Osteoblast (primary cell): ENCODE data around the gene RET. TPM values are rescaled to one million over a fixed set of nuclear protein-coding genes. Genes with fewer than 3 reads are reported as not detected.

Source experiments
- DNase-seq: peaks from one replicate; pipeline ENCODE4 v3.0.0; 2011; ENCODE audit warnings: low spot score, mixed read lengths; ENCODE audit not compliant: insufficient read length; ENCODE audit errors: missing footprints
- H2AFZ ChIP-seq: 2 replicates; pipeline ENCODE4 v1.6.0; 2011; ENCODE audit warnings: mild to moderate bottlenecking, low read length
- H3K27ac ChIP-seq: 2 replicates; pipeline ENCODE4 v1.5.1; 2011; ENCODE audit warnings: mild to moderate bottlenecking, low read depth, low read length, moderate library complexity
- H3K27me3 ChIP-seq: 2 replicates; pipeline ENCODE4 v1.6.0; 2012; ENCODE audit warnings: mild to moderate bottlenecking, control low read depth, inconsistent platforms, low read length, moderate library complexity; ENCODE audit not compliant: insufficient read depth
- H3K36me3 ChIP-seq: 2 replicates; pipeline ENCODE4 v1.5.1; 2011; ENCODE audit warnings: mild to moderate bottlenecking, low read length, control low read depth, moderate library complexity; ENCODE audit not compliant: insufficient read depth
- H3K4me1 ChIP-seq: 2 replicates; pipeline ENCODE4 v1.5.1; 2011; ENCODE audit warnings: mild to moderate bottlenecking, low read length, control low read depth, moderate library complexity; ENCODE audit not compliant: insufficient read depth
- H3K4me2 ChIP-seq: 2 replicates; pipeline ENCODE4 v1.6.0; 2011; ENCODE audit warnings: mild to moderate bottlenecking, low read length; ENCODE audit not compliant: insufficient read depth
- H3K4me3 ChIP-seq: fragments of 200-600 bp; sonication (generic); 3 replicates; pipeline ENCODE4 v1.5.1; 2012; ENCODE audit warnings: mild to moderate bottlenecking, low read length, inconsistent platforms; ENCODE audit not compliant: insufficient read depth
- H3K79me2 ChIP-seq: 2 replicates; pipeline ENCODE4 v1.6.0; 2012; ENCODE audit warnings: mild to moderate bottlenecking, low read length, control low read depth, inconsistent platforms; ENCODE audit not compliant: insufficient read depth
- H3K9me3 ChIP-seq: 2 replicates; pipeline ENCODE4 v1.5.1; 2011; ENCODE audit warnings: low read depth, low read length, control low read depth
- H4K20me1 ChIP-seq: 2 replicates; pipeline ENCODE4 v1.6.0; 2012; ENCODE audit warnings: mild to moderate bottlenecking, low read length, control low read depth; ENCODE audit not compliant: insufficient read depth
- total RNA-seq: library from RNA; depleted of rRNA; stranded (reverse); fragments of >200 nt; gene quantifications from 2 replicates; pipeline ENCODE4 v1.2.3, GENCODE V29; 2012
- TF ChIP-seq, protein P1 (sequence below): IDR thresholded peaks from 2 replicates; pipeline ENCODE4 v1.5.1; 2011; ENCODE audit warnings: mild to moderate bottlenecking, low read depth, low read length, moderate library complexity; ENCODE audit errors: extremely low read depth

The RET gene
- total RNA-seq, 1 donor, result under 0.01 TPM

DNA sequence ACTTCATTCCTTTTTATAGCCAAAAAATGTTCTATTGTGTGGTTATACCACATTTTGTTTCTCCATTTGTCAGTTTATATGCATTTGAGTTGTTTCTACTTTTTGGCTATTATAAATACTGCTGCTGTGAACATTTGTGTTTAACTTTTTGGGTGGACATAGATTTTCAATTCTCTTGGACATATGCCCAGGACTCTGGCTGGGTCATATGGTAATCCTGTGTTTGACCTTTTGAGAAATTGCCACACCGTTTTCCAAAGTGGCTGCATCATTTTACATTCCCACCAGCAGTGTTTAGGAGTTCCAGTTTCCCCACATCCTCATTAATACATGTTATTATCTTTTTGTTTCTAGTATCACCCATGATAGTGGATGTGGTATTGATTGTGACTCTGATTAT is 100.7 kb downstream of the RET start:
- no peaks in the 10 kb centered on the region for H3K4me1 ChIP-seq
- no peak for DNase-seq
- no peak overlapping the region for H2AFZ ChIP-seq
- peaks cover 5% of the 10 kb centered on the region for H4K20me1 ChIP-seq
- no peak overlapping the region for H3K27ac ChIP-seq
- H3K4me2 ChIP-seq, result no peak overlapping the region
- peaks cover 62% of the 10 kb centered on the region for H3K36me3 ChIP-seq
- no peaks in the 10 kb centered on the region for H3K9me3 ChIP-seq
- no peak overlapping the region for H3K4me3 ChIP-seq
- H3K79me2 ChIP-seq, result peaks cover 70% of the 10 kb centered on the region
- H3K27me3 ChIP-seq, result no peaks in the 10 kb centered on the region
- TF ChIP-seq, protein P1, sequence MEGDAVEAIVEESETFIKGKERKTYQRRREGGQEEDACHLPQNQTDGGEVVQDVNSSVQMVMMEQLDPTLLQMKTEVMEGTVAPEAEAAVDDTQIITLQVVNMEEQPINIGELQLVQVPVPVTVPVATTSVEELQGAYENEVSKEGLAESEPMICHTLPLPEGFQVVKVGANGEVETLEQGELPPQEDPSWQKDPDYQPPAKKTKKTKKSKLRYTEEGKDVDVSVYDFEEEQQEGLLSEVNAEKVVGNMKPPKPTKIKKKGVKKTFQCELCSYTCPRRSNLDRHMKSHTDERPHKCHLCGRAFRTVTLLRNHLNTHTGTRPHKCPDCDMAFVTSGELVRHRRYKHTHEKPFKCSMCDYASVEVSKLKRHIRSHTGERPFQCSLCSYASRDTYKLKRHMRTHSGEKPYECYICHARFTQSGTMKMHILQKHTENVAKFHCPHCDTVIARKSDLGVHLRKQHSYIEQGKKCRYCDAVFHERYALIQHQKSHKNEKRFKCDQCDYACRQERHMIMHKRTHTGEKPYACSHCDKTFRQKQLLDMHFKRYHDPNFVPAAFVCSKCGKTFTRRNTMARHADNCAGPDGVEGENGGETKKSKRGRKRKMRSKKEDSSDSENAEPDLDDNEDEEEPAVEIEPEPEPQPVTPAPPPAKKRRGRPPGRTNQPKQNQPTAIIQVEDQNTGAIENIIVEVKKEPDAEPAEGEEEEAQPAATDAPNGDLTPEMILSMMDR, result no peak

Other genes starting within 250 kb of the RET start
- gene CSGALNACT2, start 61.4 kb downstream of the RET start, total RNA-seq, result 31.8 and 37.7 TPM in 2 replicates
- gene RASGEF1A, start 190.0 kb downstream of the RET start, total RNA-seq, result 1.1 TPM in 1 of 2 replicates, not detected in the other